Mucosa of descending colon (tissue), 3 donors: ENCODE measurements around the gene RYK. TPM values are rescaled to one million over a fixed set of nuclear protein-coding genes. Genes with fewer than 3 reads are reported as not detected.

Source experiments
- ATAC-seq: fragments of 200-7000 bp; cut with Tn5 transposase; one replicate; pipeline ENCODE4 v1.9.1; 2020; ENCODE audit warnings: mild to moderate bottlenecking, moderate library complexity
- DNase-seq, 3 donors: peaks; one replicate each; pipeline ENCODE4 v3.0.0-alpha.2; 2020
- H3K36me3 ChIP-seq: fragments of 200-600 bp; one replicate; pipeline ENCODE4 v1.8.0; 2021; ENCODE audit warnings: low read depth, mild to moderate bottlenecking
- H3K4me1 ChIP-seq: fragments of 200-600 bp; one replicate; pipeline ENCODE4 v1.8.0; 2021; ENCODE audit warnings: low read depth, mild to moderate bottlenecking
- H3K4me3 ChIP-seq: fragments of 200-600 bp; one replicate; pipeline ENCODE4 v1.8.0; 2021; ENCODE audit warnings: mild to moderate bottlenecking
- H3K9me3 ChIP-seq: fragments of 200-600 bp; one replicate; pipeline ENCODE4 v1.8.0; 2021; ENCODE audit warnings: mild to moderate bottlenecking
- CTCF ChIP-seq: fragments of 200-600 bp; IDR thresholded peaks from one replicate; pipeline ENCODE4 v1.8.0; 2022; ENCODE audit warnings: antibody characterized with exemption, mild to moderate bottlenecking
- intact Hi-C, 2 donors: fragments of 100-400 bp; cut with DNase I in 1 of 2; cut with micrococcal nuclease in 1 of 2; formaldehyde crosslinking; loops; one replicate each; pipeline versions ENCODE4 v1.11.0 to v1.11.1; 2022; cut with DNase I, micrococcal nuclease
- total RNA-seq, 3 donors: library from RNA; stranded (reverse); fragmentation: NEBNext Ultra II Directional in 2 of 3; extraction: Animal tissue kit (Norgen Biotek cat#: 25700) in 2 of 3; gene quantifications; one replicate each; pipeline versions ENCODE4 v1.2.1 to v1.2.4, GENCODE V29; 2021 to 2023
- donor health status: DM: no; HTN: no; CAD: no; lungs with moderate emphysema.
- donor health status: DM: no; HTN: no; CAD: no.
- donor health status: DM: no; HTN: yes; CAD: no.

The RYK gene
- total RNA-seq, 3 donors from 2014 or later: 36.3 to 80.6 (median 43.7) TPM

- ATAC-seq (peak; percentile 49), DNase-seq (no peak)
- Histone ChIP-seq H3K4me3 (no peak overlapping the region), H3K4me1 (peaks cover 33% of the 10 kb centered on the region), H3K36me3 (no peaks in the 10 kb centered on the region), H3K9me3 (no peaks in the 10 kb centered on the region)
- intact Hi-C loops: no loop called here
- no peak for TF ChIP-seq CTCF
Measured at GRCh38 chr3:134244921-134245320, 5.7 kb downstream of the RYK start.

- Histone ChIP-seq H3K9me3 (no peaks in the 10 kb centered on the region), H3K4me1 (peaks cover 22% of the 10 kb centered on the region), H3K36me3 (no peaks in the 10 kb centered on the region), H3K4me3 (no peak overlapping the region)
- peak; percentile 45 for ATAC-seq
- intact Hi-C loops: no loop called here
- no peak for TF ChIP-seq CTCF
- no peak for DNase-seq
Measured at GRCh38 chr3:134242649-134243617, 7.7 kb downstream of the RYK start.

- intact Hi-C loops: no loop called here
- ATAC-seq (no peak), DNase-seq (no peak)
- Histone ChIP-seq H3K4me3 (no peak overlapping the region), H3K36me3 (no peaks in the 10 kb centered on the region), H3K4me1 (peaks cover 13% of the 10 kb centered on the region), H3K9me3 (no peaks in the 10 kb centered on the region)
- TF ChIP-seq CTCF: no peak
Measured at GRCh38 chr3:134239538-134239937, 11.1 kb downstream of the RYK start.

GRCh38 chr3:134237454-134238145 is 13.1 kb downstream of the RYK start:
- H3K4me3 ChIP-seq: no peak overlapping the region
- ATAC-seq: peak; percentile 59
- H3K9me3 ChIP-seq: no peaks in the 10 kb centered on the region
- DNase-seq: no peak
- no peak for TF ChIP-seq CTCF
- H3K36me3 ChIP-seq: no peaks in the 10 kb centered on the region
- peaks cover 5% of the 10 kb centered on the region for H3K4me1 ChIP-seq
- intact Hi-C loops: no loop called here

- DNase-seq: no peak
- intact Hi-C loops: no loop called here
- TF ChIP-seq CTCF: no peak
- H3K36me3 ChIP-seq: no peaks in the 10 kb centered on the region
- peaks cover 5% of the 10 kb centered on the region for H3K4me1 ChIP-seq
- peak; percentile 56 for ATAC-seq
- H3K4me3 ChIP-seq: no peak overlapping the region
- no peaks in the 10 kb centered on the region for H3K9me3 ChIP-seq
Measured at GRCh38 chr3:134236505-134237170, 14.0 kb downstream of the RYK start.
